GM12874 (cell line): ENCODE results near the gene CORO2B.

Source experiments
- TF ChIP-seq, protein P1 (sequence below): IDR thresholded peaks from 2 replicates; pipeline ENCODE4 v1.5.1; 2011; ENCODE audit warnings: low read depth, mild to moderate bottlenecking, control low read depth, low read length, moderate library complexity; ENCODE audit not compliant: insufficient read depth

Gene CORO2B

DNA sequence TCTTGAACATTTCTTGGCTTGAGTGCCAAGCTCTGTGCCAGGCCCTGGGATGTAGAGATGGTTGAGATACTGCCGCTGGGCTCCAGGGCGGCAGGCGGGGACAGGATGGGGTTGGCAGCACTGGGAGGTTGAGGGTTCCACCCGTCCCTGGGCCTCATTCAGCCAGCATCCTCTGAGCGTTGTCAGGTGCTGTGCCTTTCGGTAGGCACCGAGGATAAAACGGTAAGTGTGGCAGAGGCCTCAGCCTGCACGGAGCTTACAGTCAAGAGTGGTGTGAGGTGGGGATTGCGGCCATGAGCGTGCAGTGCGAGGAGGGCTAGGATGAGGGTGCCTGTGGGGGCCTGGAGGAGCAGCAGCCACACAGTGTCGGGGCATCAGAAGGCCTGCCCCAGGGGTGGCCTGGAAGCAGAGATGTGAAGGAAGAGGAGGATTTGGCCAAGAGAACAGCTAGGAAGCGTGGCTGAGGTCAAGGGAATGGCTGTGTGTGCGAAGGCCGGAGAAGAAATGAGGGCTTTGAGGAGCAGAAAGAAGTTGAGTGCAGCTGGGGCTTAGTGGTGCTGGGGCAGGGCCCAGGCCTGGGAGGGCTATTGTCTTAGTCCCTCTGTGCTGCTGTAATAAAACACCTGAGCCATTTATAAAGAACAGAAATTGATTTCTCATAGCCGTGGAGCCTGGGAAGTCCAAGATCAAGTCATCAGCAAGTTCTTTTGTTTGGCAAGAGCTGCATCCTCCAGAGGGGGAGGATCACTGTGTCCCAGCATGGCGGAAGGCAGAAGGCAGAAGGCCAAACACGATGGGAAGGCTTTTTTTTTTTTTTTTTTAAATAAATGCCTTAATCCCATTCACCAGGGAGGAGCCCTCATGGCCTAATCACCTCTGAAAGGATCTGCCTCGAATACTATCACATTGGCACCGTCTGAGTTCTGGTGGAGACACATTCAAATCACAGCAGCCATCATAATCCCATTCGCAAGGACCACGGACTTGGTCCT is 22.7 kb downstream of the CORO2B start:
- TF ChIP-seq, protein P1, sequence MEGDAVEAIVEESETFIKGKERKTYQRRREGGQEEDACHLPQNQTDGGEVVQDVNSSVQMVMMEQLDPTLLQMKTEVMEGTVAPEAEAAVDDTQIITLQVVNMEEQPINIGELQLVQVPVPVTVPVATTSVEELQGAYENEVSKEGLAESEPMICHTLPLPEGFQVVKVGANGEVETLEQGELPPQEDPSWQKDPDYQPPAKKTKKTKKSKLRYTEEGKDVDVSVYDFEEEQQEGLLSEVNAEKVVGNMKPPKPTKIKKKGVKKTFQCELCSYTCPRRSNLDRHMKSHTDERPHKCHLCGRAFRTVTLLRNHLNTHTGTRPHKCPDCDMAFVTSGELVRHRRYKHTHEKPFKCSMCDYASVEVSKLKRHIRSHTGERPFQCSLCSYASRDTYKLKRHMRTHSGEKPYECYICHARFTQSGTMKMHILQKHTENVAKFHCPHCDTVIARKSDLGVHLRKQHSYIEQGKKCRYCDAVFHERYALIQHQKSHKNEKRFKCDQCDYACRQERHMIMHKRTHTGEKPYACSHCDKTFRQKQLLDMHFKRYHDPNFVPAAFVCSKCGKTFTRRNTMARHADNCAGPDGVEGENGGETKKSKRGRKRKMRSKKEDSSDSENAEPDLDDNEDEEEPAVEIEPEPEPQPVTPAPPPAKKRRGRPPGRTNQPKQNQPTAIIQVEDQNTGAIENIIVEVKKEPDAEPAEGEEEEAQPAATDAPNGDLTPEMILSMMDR = no peak

DNA sequence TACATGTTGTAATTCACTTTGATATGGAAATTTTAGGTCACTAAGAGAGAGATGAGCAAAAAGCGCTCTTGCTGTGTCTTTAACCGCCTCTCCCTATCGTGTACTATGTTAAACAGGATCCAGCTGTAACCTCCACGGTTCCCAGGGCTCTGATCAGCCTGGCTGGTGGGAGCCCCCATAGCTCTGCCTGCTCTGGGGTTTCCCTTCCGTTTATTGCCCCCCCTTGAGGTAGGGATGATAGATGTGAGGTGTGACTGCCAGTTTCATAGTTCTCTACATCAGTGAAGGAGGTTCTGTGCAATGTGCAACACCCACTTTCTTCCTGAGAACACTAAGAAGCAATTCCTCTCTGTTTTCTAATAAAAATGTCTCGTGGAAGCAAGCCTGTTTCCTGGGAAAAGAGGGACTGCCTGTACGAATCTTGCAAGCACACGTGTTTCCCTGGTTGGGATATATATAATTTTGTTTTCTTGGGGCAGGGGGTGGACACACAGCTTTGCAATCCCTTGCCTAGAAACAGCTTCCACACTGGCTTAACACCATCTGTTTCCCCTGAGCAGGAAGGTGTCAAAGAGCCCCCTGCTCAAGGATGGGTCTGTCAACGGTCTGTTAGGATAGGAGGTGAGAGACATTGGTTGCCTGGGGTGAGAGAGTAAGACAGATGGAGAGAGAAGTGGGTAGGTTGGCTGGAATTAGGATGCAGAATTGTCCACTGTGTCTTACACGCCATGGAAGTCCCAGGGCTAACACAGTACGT is 23.8 kb downstream of the CORO2B start:
- TF ChIP-seq, protein P1 = no peak

DNA sequence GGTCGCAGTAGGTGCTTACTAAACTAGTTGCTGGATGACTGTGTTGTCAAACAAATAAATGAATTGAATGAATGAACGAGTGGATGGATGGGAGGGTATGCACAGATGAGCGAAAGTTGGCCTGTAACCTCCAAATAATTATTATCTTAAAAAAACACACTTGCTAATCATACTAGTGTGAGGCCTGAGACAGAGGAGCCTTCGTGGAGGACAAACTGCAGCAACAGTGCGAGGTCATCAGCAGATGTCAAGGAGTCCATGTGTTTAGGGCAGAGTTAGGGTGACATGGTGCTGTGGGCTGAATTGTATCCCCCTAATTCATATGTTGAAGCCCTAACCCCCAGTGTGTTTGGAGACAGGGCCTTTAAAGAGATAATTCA is 24.4 kb downstream of the CORO2B start:
- TF ChIP-seq, protein P1 = no peak

DNA sequence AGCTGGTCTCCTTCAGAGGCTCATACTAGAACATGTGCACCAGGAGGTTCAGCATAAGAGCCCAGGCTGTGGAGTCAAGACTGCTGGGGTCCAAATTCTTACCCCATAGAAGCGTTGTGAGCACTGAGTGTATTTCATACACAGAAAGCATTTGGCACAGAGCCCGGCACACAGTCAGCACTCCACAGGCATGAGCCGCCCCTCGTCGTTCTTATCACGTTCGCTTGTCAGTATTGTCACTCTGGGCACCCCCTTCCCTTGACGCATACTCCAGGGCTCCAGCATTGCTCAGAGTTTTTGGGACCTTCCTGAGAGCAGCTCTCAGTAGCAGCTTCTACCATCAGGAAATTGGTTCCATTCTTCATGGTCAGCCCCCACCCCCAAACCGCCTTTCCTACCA is 25.2 kb downstream of the CORO2B start:
- TF ChIP-seq, protein P1 = no peak

DNA sequence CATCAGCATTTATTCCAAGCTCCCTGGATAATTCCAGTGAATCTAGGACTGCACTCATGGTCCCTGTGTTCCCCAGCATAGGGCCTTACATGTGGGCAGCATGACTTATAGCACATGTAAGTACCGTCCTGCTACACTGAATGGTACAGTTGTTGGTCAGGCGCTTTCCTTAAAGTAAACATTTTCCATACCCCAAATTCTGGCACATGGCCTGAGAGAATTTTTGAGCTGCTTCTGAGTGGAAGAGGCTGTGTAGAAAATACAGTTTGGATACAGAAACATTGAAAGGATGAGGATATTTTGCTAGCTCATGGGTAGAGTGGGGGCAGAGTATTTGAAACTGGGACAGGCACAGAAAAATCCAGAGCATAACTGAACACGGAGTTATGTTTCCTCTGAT is 27.6 kb downstream of the CORO2B start:
- TF ChIP-seq, protein P1 = no peak

DNA sequence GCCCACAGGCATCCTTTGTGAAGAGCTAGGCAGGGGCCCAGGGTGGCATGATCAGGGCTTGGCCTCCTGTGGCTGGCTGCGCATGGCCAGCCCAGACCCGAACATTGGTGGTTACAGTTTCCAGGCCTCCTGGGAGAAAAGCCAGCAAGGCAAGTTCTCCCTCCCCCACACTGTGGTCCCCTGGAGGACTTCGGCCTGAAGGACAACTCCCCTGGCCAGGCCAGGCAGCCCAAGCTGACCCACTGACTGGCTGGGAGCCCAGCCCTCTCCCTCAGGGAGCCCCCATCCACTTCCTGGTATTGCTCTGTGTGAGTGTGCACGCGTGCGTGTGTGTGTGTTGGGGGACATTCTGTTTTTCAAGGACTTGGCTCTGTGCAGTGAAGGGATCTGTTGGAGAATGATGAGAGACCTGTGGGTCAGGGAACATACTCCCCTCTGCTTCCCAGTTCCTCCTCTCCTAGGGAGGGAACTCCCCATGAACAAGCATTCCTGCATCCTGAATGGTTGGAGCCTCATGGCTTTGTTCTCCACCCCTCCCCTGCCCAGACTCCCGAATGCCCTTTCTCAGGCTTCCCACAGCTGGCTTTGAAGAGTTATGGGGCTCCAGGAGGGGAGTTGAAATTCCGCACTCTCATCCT is 29.5 kb downstream of the CORO2B start:
- TF ChIP-seq, protein P1 = no peak

DNA sequence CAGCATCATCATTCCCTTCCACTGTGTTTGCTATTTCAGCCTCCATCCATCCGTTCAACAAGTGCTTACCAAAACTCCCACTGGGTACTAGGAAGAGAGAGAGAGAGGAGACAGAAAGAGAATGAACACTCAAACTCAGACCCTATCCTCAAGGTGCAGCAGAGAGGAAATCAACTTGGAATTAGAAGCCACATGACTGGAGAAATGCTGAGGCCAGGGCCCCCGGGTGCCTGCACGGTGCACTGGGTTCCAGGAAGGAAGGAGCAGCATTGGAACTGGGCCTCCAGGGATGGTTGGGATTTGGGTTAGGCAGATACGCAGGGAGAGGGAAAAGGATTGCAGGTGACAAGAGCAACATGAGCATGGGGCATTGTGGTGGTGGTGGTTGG is 30.0 kb downstream of the CORO2B start:
- TF ChIP-seq, protein P1 = no peak
